ENCODE data around the gene DEFB121. TPM values are rescaled to one million over a fixed set of nuclear protein-coding genes. Genes with fewer than 3 reads are reported as not detected.

Gene DEFB121
- total and polyA plus RNA-seq, 3 donors from 2014 or later, result 1.2 to 6.2 TPM; not detected in 1

GRCh38 chr20:31410011-31410410 lies 4.0 kb upstream of the DEFB121 start:
- no peaks in the 10 kb centered on the region for H3K36me3 ChIP-seq (ENCODE audit: low read depth, missing control alignments)
- 64 to 72% methylated on average over 1 of the region's 1 CpG for WGBS, 2 donors
- no peak overlapping the region for H3K27ac ChIP-seq
- TF ChIP-seq POLR2A (IDR thresholded peaks at IDR 0.05), result no peak
- no peak for TF ChIP-seq CTCF (IDR thresholded peaks at IDR 0.05)
- H3K4me3 ChIP-seq, result no peak overlapping the region
- intact Hi-C loops (cut with DNase I; ENCODE audit: low total_unique reads), result no loop called here
- no peaks in the 10 kb centered on the region for H3K9me3 ChIP-seq
- DNase-seq, result no peak
- no peaks in the 10 kb centered on the region for H3K27me3 ChIP-seq
- peaks cover 15% of the 10 kb centered on the region for H3K4me1 ChIP-seq

DNA sequence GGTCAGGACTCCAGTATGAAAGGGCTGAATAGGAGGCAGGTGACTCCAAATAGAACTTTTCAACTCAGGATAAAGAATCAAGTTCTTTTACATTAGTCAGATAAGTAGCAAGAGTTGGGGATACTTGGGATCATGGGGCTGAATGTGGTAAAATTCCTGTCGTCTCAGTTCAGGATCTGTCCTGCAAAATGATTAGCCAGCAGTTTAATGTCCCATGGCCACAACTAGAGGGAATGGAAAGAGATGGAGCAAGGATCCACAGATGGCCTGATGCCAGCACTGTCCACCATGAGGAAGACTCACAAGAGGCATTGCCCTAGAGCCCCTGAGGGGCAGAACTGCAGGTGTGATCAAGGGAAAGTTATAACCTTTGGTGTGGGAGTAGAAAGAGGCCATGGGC lies 2.1 kb downstream of the DEFB121 start:
- intact Hi-C loops (cut with DNase I; ENCODE audit: low total_unique reads), result no loop called here
- Histone ChIP-seq H3K4me1 (peaks cover 5% of the 10 kb centered on the region), H3K36me3 (ENCODE audit: low read depth, missing control alignments) (no peaks in the 10 kb centered on the region), H3K27me3 (no peaks in the 10 kb centered on the region), H3K4me3 (no peak overlapping the region), H3K27ac (no peak overlapping the region), H3K9me3 (no peaks in the 10 kb centered on the region)
- no peak for DNase-seq
- WGBS, 2 donors, result 39 to 73% methylated on average over 1 of the region's 1 CpG
- TF ChIP-seq POLR2A (IDR thresholded peaks at IDR 0.05) (no peak), CTCF (IDR thresholded peaks at IDR 0.05) (no peak)

- H3K27me3 ChIP-seq, result no peaks in the 10 kb centered on the region
- peaks cover 14% of the 10 kb centered on the region for H3K4me1 ChIP-seq
- no peak for DNase-seq
- no peaks in the 10 kb centered on the region for H3K9me3 ChIP-seq
- WGBS, 2 donors, result 47 to 52% methylated on average over 3 of the region's 3 CpGs
- H3K4me3 ChIP-seq, result no peak overlapping the region
- intact Hi-C loops (cut with DNase I; ENCODE audit: low total_unique reads), result no loop called here
- no peaks in the 10 kb centered on the region for H3K36me3 ChIP-seq (ENCODE audit: low read depth, missing control alignments)
- TF ChIP-seq CTCF (IDR thresholded peaks at IDR 0.05) (no peak), POLR2A (IDR thresholded peaks at IDR 0.05) (no peak)
- H3K27ac ChIP-seq, result no peak overlapping the region
These were observed 11.1 kb downstream of the DEFB121 start for GRCh38 chr20:31394900-31395299.

GRCh38 chr20:31392836-31393235 lies 13.2 kb downstream of the DEFB121 start:
- WGBS, 2 donors, result 45 to 46% methylated on average over 2 of the region's 2 CpGs
- H3K36me3 ChIP-seq (ENCODE audit: low read depth, missing control alignments), result no peaks in the 10 kb centered on the region
- DNase-seq, result no peak
- no peak for TF ChIP-seq CTCF (IDR thresholded peaks at IDR 0.05)
- TF ChIP-seq POLR2A (IDR thresholded peaks at IDR 0.05), result no peak
- H3K4me1 ChIP-seq, result peaks cover 9% of the 10 kb centered on the region
- no peaks in the 10 kb centered on the region for H3K9me3 ChIP-seq
- no peak overlapping the region for H3K4me3 ChIP-seq
- H3K27ac ChIP-seq, result peak overlapping the region in 1 of 2 donors; percentile 48
- intact Hi-C loops (cut with DNase I; ENCODE audit: low total_unique reads), result no loop called here
- H3K27me3 ChIP-seq, result no peaks in the 10 kb centered on the region

DNA sequence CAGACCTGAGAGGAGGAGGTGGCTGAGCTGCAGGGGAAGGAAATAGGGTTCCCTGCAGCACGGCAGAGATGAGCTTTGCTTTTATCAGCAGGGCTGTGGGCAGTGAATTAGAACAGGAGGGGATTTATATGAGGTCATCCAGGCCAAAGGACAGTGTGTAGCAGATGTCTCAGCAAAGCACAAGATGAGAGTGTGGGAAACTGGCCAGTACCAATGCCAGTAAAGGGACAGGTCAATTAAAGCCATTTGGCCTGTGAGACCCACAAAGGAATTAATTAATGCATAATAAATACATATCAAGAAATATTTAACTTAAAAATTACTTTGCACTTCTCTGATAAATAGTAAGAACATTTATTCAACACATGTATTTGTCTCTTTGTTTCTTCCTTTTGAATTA lies 15.5 kb downstream of the DEFB121 start, which contains the start of gene DEFB119:
TSS of gene DEFB119 (minus strand) at position 101 of the 400 bp plus-strand sequence. CDS start 107 bp downstream, outside the sequence.
- DNase-seq, result peak; percentile 83
- H3K27ac ChIP-seq, result peak within 1 kb of the TSS; percentile 52 to 70
- TF ChIP-seq CTCF (IDR thresholded peaks at IDR 0.05) (no peak), POLR2A (IDR thresholded peaks at IDR 0.05) (no peak)
- no peaks in the 10 kb centered on the region for H3K9me3 ChIP-seq
- H3K36me3 ChIP-seq (ENCODE audit: low read depth, missing control alignments), result no peaks in the 10 kb centered on the region
- no peaks in the 10 kb centered on the region for H3K27me3 ChIP-seq
- H3K4me1 ChIP-seq, result peaks cover 9% of the 10 kb centered on the region
- 35 to 50% methylated on average over 1 of the region's 1 CpG for WGBS, 2 donors
- intact Hi-C loops (cut with DNase I; ENCODE audit: low total_unique reads), result no loop called here
- peak within 1 kb of the TSS; percentile 31 to 58 for H3K4me3 ChIP-seq

Measured in testis (tissue), 3 donors.